ENCODE measurements around the gene S100A2.

DNA sequence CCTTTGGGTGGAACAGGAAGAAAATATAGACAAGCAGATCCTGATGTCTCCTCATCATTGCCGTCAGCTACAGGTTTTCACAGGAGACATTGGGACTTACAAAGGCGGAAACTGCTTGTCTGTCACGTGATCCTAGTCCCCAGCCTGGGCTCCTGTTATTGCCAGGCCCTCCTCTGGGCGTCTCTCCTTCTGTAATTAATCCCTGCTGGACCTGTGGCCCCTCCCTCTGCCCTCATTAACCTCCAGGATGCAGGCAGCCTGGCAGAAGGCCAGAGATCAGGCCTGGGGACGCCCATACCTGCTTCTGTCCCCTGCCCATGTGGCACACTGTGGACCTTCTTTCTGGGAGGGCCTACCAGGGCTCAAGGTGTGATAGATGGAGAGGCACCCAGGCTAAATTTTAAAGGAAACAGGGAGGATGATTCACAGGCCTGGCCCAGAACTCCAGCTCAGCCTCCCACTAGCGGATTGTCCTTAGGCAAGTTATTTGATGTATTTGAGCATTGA, 27.3 kb downstream of the S100A2 start:
- TF ChIP-seq GABPA (IDR thresholded peaks at IDR 0.05; ENCODE audit: low read depth) (no peak), POLR2AphosphoS5 (IDR thresholded peaks at IDR 0.05; ENCODE audit: low read depth) (no peak)
- TF ChIP-seq, protein P1, sequence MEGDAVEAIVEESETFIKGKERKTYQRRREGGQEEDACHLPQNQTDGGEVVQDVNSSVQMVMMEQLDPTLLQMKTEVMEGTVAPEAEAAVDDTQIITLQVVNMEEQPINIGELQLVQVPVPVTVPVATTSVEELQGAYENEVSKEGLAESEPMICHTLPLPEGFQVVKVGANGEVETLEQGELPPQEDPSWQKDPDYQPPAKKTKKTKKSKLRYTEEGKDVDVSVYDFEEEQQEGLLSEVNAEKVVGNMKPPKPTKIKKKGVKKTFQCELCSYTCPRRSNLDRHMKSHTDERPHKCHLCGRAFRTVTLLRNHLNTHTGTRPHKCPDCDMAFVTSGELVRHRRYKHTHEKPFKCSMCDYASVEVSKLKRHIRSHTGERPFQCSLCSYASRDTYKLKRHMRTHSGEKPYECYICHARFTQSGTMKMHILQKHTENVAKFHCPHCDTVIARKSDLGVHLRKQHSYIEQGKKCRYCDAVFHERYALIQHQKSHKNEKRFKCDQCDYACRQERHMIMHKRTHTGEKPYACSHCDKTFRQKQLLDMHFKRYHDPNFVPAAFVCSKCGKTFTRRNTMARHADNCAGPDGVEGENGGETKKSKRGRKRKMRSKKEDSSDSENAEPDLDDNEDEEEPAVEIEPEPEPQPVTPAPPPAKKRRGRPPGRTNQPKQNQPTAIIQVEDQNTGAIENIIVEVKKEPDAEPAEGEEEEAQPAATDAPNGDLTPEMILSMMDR (IDR thresholded peaks at IDR 0.05; ENCODE audit: insufficient read depth, low read length), result no peak

All from HL-60 (cell line).